ENCODE measurements around the gene SPRY2. TPM values are rescaled to one million over a fixed set of nuclear protein-coding genes. Genes with fewer than 3 reads are reported as not detected.
A peak's percentile ranks its signal among the peaks of the same experiment; 100 is the strongest.
"Not testable (repeated sequence)": the region's sequence is repeated elsewhere in the genome, so short reads cannot be mapped to it uniquely, and the experiment has no call there.

The SPRY2 gene
- total RNA-seq, 1 experiment from 2014 or later, result 19.0 TPM

- ATAC-seq, result no peak
- Histone ChIP-seq H3K9me2 (replicated peaks; ENCODE audit: low read length) (no peaks in the 10 kb centered on the region), H3K27me3 (ENCODE audit: low read length) (no peaks in the 10 kb centered on the region), H3K4me1 (ENCODE audit: insufficient read depth, low read length) (peaks cover 7% of the 10 kb centered on the region), H3K4me2 (ENCODE audit: low read length) (no peak overlapping the region), H3K79me2 (ENCODE audit: low read length) (no peaks in the 10 kb centered on the region), H3K36me3 (ENCODE audit: low read depth, low read length) (no peaks in the 10 kb centered on the region), H3F3A (ENCODE audit: low read length, unreplicated experiment) (no peaks in the 10 kb centered on the region), H2AFZ (ENCODE audit: low read length) (no peak overlapping the region), H3K9me3 (ENCODE audit: low read length) (no peaks in the 10 kb centered on the region), H3K27ac (ENCODE audit: low read length) (no peak overlapping the region), H3K4me3 (ENCODE audit: low read length) (no peak overlapping the region), H4K20me1 (ENCODE audit: low read length) (no peaks in the 10 kb centered on the region), H3K9ac (ENCODE audit: low read length) (no peak overlapping the region)
- intact Hi-C loops (cut with micrococcal nuclease), result no loop called here
- CTCF ChIA-PET, result no interaction called here
- no peak for DNase-seq
- POLR2A ChIA-PET (ENCODE audit: unreplicated experiment), result no interaction called here
- TF ChIP-seq EZH2 (IDR thresholded peaks at IDR 0.05; ENCODE audit: low read length, unreplicated experiment) (no peak), CTCF (conservative IDR thresholded peaks at IDR 0.05; ENCODE audit: low read depth, low read length) (no peak), EZH2phosphoT487 (IDR thresholded peaks at IDR 0.05; ENCODE audit: borderline replicate concordance, low read length) (no peak)
- BruUV-seq (replicated peaks), result no TSS peak
Measured at GRCh38 chr13:80345771-80346510, 5.0 kb upstream of the SPRY2 start.

- intact Hi-C loops (cut with micrococcal nuclease), result loop anchor here (5.0 kb wide), 3 partner anchors 407 to 633 kb away; no protein-coding TSS in a partner anchor
- H3K27me3 ChIP-seq (ENCODE audit: low read length); H3K9me3 ChIP-seq (ENCODE audit: low read length); DNase-seq; H3F3A ChIP-seq (ENCODE audit: low read length, unreplicated experiment); H3K9ac ChIP-seq (ENCODE audit: low read length); POLR2A ChIA-PET (ENCODE audit: unreplicated experiment); H3K4me2 ChIP-seq (ENCODE audit: low read length); ATAC-seq; H3K36me3 ChIP-seq (ENCODE audit: low read depth, low read length); H3K4me1 ChIP-seq (ENCODE audit: insufficient read depth, low read length); H3K9me2 ChIP-seq (replicated peaks; ENCODE audit: low read length); H2AFZ ChIP-seq (ENCODE audit: low read length); BruUV-seq (replicated peaks); H3K4me3 ChIP-seq (ENCODE audit: low read length); H3K27ac ChIP-seq (ENCODE audit: low read length): not testable (repeated sequence)
- Histone ChIP-seq H4K20me1 (ENCODE audit: low read length) (peaks cover 14% of the 10 kb centered on the region), H3K79me2 (ENCODE audit: low read length) (peaks cover 18% of the 10 kb centered on the region)
- CTCF ChIA-PET, result interaction anchor here (1.0 kb wide), 1 partner anchor 674 kb away, joined by 3 read pairs; no protein-coding TSS in a partner anchor
Measured at GRCh38 chr13:80344032-80344431, 3.1 kb upstream of the SPRY2 start.

- peaks cover 31% of the 10 kb centered on the region for H3K79me2 ChIP-seq (ENCODE audit: low read length)
- TF ChIP-seq EZH2 (IDR thresholded peaks at IDR 0.05; ENCODE audit: low read length, unreplicated experiment) (no peak), CTCF (conservative IDR thresholded peaks at IDR 0.05; ENCODE audit: low read depth, low read length) (peak; percentile 73)
- ChIA-PET POLR2A (ENCODE audit: unreplicated experiment) (interaction anchor here (0.7 kb wide), 2 partner anchors 108 to 294 kb away, joined by 3 read pairs; no protein-coding TSS in a partner anchor), CTCF (interaction anchor here (0.6 to 1.0 kb wide), 6 partner anchors 14 to 675 kb away, joined by 3 to 4 read pairs (median 3); no protein-coding TSS in a partner anchor)
- ATAC-seq (peak; percentile 40), DNase-seq (peak; percentile 82)
- H3K4me2 ChIP-seq (ENCODE audit: low read length), result peak overlapping the region; percentile 99
- H3K9me2 ChIP-seq (replicated peaks; ENCODE audit: low read length), result no peaks in the 10 kb centered on the region
- TSS peak; percentile 36 for BruUV-seq (replicated peaks)
- no peaks in the 10 kb centered on the region; the same call in 1 of the 2 replicates for H3K36me3 ChIP-seq (ENCODE audit: low read depth, low read length)
- H3K27me3 ChIP-seq (ENCODE audit: low read length), result no peaks in the 10 kb centered on the region
- no peaks in the 10 kb centered on the region for H3F3A ChIP-seq (ENCODE audit: low read length, unreplicated experiment)
- no peaks in the 10 kb centered on the region for H3K9me3 ChIP-seq (ENCODE audit: low read length)
- H3K4me3 ChIP-seq (ENCODE audit: low read length), result peak overlapping the region; percentile 99
- H2AFZ ChIP-seq (ENCODE audit: low read length), result peak overlapping the region; percentile 89
- H3K27ac ChIP-seq (ENCODE audit: low read length), result peak overlapping the region; percentile 52
- H3K4me1 ChIP-seq (ENCODE audit: insufficient read depth, low read length), result peaks cover 7% of the 10 kb centered on the region
- peak overlapping the region; percentile 99 for H3K9ac ChIP-seq (ENCODE audit: low read length)
- intact Hi-C loops (cut with micrococcal nuclease), result loop anchor here (1.0 to 5.0 kb wide), 5 partner anchors 405 to 675 kb away; no protein-coding TSS in a partner anchor
- peaks cover 27% of the 10 kb centered on the region for H4K20me1 ChIP-seq (ENCODE audit: low read length)
Measured at GRCh38 chr13:80342471-80343371, 1.8 kb upstream of the SPRY2 start.

Measured in PC-3 (cell line).